ENCODE results near the gene LYSMD1. TPM values are rescaled to one million over a fixed set of nuclear protein-coding genes. Genes with fewer than 3 reads are reported as not detected.

The LYSMD1 gene
- total and polyA plus RNA-seq, 2 of the 4 experiments (the other 2 are of a cell fraction) = 5.9 to 10.4 TPM

DNA sequence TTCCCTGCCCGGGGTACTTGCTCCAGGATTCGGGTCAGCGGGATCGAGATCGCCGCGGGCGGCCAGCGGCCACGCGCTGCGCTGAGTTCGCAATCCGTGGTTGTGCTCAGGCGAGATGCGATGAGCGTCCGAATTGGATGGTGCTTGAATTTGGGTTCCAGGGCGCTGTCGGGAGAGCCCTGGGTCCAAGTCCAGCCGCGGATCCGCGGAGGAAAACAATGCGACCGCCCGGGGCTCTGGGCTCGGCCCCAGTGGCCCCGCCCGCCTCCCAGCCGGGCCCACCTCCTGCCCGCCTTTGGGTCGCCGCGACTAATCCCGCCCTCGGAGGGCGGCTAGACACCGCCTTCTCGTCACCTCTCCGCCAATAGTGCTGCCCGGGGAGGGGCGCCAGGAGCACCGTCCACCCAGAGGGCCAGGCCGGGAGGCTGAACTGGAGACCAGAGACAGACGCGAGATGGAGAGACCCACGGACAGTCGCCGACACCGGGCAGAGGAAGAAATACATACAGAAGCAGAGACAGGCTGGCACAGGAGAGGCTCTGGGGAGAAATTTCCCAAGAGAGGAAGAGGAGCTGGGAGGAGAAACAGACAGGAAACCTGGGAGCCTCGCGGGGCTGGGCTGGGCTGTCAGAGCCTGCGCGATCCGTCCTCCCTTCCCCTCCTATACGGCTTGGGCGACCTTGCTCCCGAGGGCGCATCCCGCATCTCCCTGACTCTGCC is 19.1 kb downstream of the LYSMD1 start, which contains the start of gene SEMA6C:
TSS of gene SEMA6C (minus strand) at position 220 of the 720 bp plus-strand sequence. CDS start 4,010 bp downstream, outside the sequence.
- Histone ChIP-seq H3K4me2 (ENCODE audit: low read depth, low read length) (peak within 1 kb of the TSS; percentile 91), H3K9me3 (ENCODE audit: control insufficient read depth, insufficient read depth, low read length) (no peaks in the 10 kb centered on the region), H3K18ac (ENCODE audit: low read depth, low read length) (no peak within 1 kb of the TSS), H3K4me3 (ENCODE audit: insufficient read depth, low read depth, low read length) (peak within 1 kb of the TSS; percentile 77), H4K91ac (ENCODE audit: insufficient read depth, low read depth, low read length) (no peak within 1 kb of the TSS), H2AFZ (replicated peaks; ENCODE audit: low read length, poor library complexity) (peak within 1 kb of the TSS; percentile 91), H3K4ac (ENCODE audit: low read depth, low read length) (peak within 1 kb of the TSS; percentile 35; the same call in 1 of the 2 replicates), H2BK15ac (ENCODE audit: low read depth, low read length) (no peak within 1 kb of the TSS), H3K27ac (ENCODE audit: insufficient read depth, low read length) (peak within 1 kb of the TSS; percentile 19; the same call in 1 of the 2 replicates), H3K23ac (ENCODE audit: low read depth, low read length) (peak within 1 kb of the TSS; percentile 87), H2BK20ac (ENCODE audit: low read depth, low read length) (no peak within 1 kb of the TSS), H3K36me3 (ENCODE audit: control insufficient read depth, insufficient read depth, low read length) (no peaks in the 10 kb centered on the region), H2AK9ac (replicated peaks; ENCODE audit: low read depth, low read length, poor library complexity) (peak within 1 kb of the TSS; percentile 85), H4K5ac (ENCODE audit: low read depth, low read length) (peak within 1 kb of the TSS; percentile 4; the same call in 1 of the 2 replicates), H3K27me3 (ENCODE audit: control insufficient read depth, insufficient read depth, low read length) (peaks cover 2% of the 10 kb centered on the region; the same call in 1 of the 2 replicates), H2AK5ac (ENCODE audit: low read depth, low read length) (no peak within 1 kb of the TSS), H2BK5ac (ENCODE audit: low read depth, low read length, poor library complexity, severe bottlenecking) (no peak within 1 kb of the TSS), H3K56ac (ENCODE audit: extremely low read depth, insufficient read depth, low read length) (no peak within 1 kb of the TSS), H3K9ac (ENCODE audit: low read depth, low read length) (peak within 1 kb of the TSS; percentile 79), H3K79me1 (ENCODE audit: low read depth in 1 of 2, low read length in 2 of 2) (peaks cover 0 to 6% of the 10 kb centered on the region in 2 experiments; a peak in 1 of 4 replicates), H3K4me1 (ENCODE audit: control insufficient read depth, insufficient read depth, low read length) (peaks cover 5% of the 10 kb centered on the region), H4K20me1 (ENCODE audit: insufficient read depth, low read length) (peaks cover 5% of the 10 kb centered on the region; the same call in 1 of the 2 replicates), H3K9me1 (ENCODE audit: insufficient read depth, low read length) (peaks cover 4% of the 10 kb centered on the region; the same call in 1 of the 2 replicates), H3K14ac (replicated peaks; ENCODE audit: low read depth, low read length) (peak within 1 kb of the TSS; percentile 61), H4K8ac (ENCODE audit: low read depth in 2 of 2, low read length in 2 of 2) (peak within 1 kb of the TSS; percentile 49 to 60; a peak in 2 of 4 replicates), H2BK120ac (ENCODE audit: low read depth, low read length) (no peak within 1 kb of the TSS)
- ATAC-seq (ENCODE audit: low read depth) (peak; percentile 100), DNase-seq (peak; percentile 86)
- ChIA-PET CTCF (no interaction called here), POLR2A (ENCODE audit: unreplicated experiment) (no interaction called here)
- TF ChIP-seq CHD1 (IDR thresholded peaks at IDR 0.05; ENCODE audit: low read depth, low read length) = no peak
- peak; percentile 68; the same call in 1 of the 2 replicates for TF ChIP-seq POLR2A (IDR thresholded peaks at IDR 0.05; ENCODE audit: low read depth, low read length)
- TF ChIP-seq MAZ (IDR thresholded peaks at IDR 0.05; ENCODE audit: borderline replicate concordance, low read depth, low read length) = peak; percentile 35; the same call in 1 of the 2 replicates
- TF ChIP-seq RAD21 (IDR thresholded peaks at IDR 0.05; ENCODE audit: low read length) = no peak
- TF ChIP-seq MXI1 (IDR thresholded peaks at IDR 0.05; ENCODE audit: borderline replicate concordance, low read depth, low read length) = no peak
- TF ChIP-seq FOS (IDR thresholded peaks at IDR 0.05; ENCODE audit: low read depth, low read length) = no peak
- TF ChIP-seq BHLHE40 (IDR thresholded peaks at IDR 0.05; ENCODE audit: low read depth, low read length) = no peak
- TF ChIP-seq SMC3 (IDR thresholded peaks at IDR 0.05; ENCODE audit: low read depth, low read length) = no peak
- TF ChIP-seq RFX5 (IDR thresholded peaks at IDR 0.05; ENCODE audit: low read depth, low read length) = no peak
- TF ChIP-seq RCOR1 (IDR thresholded peaks at IDR 0.05; ENCODE audit: insufficient replicate concordance, low read length) = peak; percentile 46
- in situ Hi-C loops (cut with MboI; ENCODE audit: low sequenced_read_pairs) (no loop called here), dilution Hi-C loops (cut with HindIII; ENCODE audit: low sequenced_read_pairs, unreplicated experiment) (no loop called here), intact Hi-C loops (cut with micrococcal nuclease) (loop anchor here (5.0 kb wide), 1 partner anchor 74 kb away; the partner anchor contains the start of gene GABPB2)
- no TSS peak for BruUV-seq (replicated peaks)
- WGBS, 2 experiments (ENCODE audit: extremely low coverage in 2 of 2, insufficient read length in 1 of 2) = 2% methylated on average over 33 of the region's 61 CpGs; no CpG with 5 or more reads in 1 of the 2 experiments

All from IMR-90 (cell line).